Activated gamma-delta T cell treated with Interleukin-2 at 50 U/mL for 16 hours (primary cell): ENCODE results near the gene KIAA1755.
"Not testable (repeated sequence)": the region's sequence is repeated elsewhere in the genome, so short reads cannot be mapped to it uniquely, and the experiment has no call there.

ENCODE experiments used
- DNase-seq: peaks from one replicate; pipeline ENCODE4 v3.0.0-alpha.2; 2020

Gene KIAA1755

DNA sequence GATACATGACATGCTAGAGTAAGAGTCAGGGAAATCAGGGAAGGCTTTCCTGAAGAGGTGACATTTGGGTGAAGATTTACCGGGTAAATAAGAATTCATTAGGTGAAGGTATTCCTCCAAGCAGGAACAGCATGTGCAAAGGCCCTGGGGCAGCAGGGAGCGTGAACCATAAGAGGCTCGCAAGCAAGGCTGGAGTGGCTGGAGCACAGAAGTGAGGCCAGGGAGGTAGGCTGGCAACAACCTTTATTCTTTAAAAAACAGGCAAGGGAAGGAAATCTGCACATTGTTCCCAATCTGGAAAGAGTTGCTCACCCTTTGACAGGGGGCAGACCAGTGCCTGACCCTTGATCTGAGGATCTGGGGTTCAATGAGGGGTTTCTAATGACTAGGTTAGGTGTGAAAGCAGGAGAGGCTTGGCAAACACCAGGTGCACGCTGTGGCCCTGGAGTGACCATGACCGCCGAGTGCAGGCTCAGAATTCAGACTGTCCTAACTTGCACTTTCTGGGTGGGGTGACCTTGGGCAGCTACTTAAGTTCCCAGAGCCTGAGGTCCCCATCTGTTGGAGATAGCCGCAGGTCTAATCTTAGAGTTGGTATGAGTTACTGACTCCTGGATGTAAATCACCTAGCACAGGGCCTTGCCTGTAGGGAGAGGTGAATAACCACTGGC, 1.9 kb downstream of the KIAA1755 start:
- DNase-seq, result no peak

DNA sequence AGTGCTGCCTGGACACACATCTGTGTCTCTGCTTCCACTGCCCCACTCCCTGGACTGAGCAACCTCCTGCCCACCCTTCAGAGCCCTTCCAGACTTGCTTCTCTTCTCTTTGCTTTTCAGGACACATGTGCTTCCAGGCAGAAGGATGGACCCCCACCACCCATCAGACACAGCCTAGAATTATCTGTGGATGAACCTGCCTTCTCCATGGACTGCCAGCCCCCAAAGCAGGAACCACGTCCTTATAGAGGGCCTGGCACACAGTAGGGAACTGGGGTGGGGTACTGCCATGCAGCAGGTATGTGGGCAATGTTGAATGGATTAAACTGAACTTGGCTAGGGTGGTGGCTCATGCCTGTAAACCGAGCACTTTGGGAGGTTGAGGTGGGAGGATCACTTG, 3.6 kb downstream of the KIAA1755 start:
- DNase-seq, result no peak

DNA sequence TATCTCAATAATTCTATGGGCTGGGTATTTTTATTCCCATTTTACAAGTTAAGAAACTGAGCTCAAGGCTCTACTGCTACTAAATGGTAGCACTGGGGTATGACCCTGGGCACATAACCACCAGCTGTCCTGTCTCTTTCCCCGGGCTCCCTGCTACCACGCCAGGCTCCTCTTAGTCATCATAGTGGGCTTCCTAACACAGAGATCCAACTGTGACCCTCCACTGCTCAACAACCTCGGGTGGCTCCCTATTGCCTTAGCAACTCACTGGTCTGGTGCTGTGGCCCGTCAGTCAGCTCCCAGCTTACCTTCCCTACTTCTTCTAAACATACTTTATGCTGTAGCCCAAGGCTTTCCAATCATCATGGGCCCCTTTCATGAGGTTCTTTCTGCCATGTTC, 4.5 kb downstream of the KIAA1755 start:
- no peak for DNase-seq

DNA sequence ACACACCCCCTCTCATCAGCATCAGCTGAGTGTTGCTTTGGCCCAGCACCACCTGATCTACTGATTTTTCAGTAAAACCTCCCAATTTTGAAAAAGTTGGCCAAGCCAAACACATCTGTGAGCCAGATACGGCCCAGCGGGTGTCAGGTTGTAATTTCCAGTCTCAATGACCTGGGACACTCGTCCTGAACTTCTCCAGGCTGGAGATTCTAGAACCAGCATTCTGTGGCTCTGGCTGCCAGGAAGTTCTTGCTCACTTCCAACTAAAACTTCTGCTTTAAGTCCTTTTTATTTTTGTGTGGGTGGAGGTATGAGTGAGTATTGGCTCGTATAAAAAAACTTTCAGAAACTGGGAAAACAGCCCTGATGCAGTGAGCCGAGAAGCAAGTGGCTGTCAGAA, 5.1 kb downstream of the KIAA1755 start:
- no peak for DNase-seq

DNA sequence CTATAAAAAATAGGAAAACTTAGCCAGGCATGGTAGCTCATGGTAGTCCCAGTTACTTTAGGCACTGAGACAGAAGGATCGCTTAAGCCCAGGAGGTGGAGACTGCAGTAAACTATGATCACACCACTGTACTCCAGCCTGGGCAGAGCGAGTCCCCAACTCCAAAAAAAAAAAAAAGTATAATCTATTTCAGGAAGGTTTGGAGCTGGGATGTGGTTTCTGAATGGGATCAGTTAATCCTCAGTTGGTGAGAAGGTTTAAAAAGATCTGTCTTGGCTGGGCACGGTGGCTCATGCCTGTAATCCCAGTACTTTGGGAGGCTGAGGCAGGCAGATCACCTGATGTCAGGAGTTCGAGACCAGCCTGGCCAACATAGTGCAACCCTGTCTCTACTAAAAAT, 5.9 kb downstream of the KIAA1755 start:
- not testable (repeated sequence) for DNase-seq

DNA sequence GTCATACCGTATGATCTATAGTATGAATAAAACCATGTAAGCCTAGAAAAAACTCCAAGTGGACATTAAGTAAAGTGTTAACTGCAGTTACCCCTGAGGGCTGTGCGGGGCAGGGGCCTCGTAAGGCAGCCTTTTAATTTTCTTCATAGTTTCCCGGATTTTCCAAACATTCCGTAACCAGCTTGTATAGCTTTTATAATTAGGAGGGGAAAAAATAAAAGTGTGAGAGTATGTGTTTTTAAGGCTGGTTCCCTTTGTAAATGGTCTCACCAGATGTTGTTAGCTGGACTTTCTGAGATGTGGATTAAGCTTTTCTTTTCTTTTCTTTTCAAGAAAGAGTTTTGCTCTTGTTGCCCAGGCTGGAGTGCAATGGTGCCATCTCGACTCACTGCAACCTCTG, 7.0 kb downstream of the KIAA1755 start:
- no peak for DNase-seq

DNA sequence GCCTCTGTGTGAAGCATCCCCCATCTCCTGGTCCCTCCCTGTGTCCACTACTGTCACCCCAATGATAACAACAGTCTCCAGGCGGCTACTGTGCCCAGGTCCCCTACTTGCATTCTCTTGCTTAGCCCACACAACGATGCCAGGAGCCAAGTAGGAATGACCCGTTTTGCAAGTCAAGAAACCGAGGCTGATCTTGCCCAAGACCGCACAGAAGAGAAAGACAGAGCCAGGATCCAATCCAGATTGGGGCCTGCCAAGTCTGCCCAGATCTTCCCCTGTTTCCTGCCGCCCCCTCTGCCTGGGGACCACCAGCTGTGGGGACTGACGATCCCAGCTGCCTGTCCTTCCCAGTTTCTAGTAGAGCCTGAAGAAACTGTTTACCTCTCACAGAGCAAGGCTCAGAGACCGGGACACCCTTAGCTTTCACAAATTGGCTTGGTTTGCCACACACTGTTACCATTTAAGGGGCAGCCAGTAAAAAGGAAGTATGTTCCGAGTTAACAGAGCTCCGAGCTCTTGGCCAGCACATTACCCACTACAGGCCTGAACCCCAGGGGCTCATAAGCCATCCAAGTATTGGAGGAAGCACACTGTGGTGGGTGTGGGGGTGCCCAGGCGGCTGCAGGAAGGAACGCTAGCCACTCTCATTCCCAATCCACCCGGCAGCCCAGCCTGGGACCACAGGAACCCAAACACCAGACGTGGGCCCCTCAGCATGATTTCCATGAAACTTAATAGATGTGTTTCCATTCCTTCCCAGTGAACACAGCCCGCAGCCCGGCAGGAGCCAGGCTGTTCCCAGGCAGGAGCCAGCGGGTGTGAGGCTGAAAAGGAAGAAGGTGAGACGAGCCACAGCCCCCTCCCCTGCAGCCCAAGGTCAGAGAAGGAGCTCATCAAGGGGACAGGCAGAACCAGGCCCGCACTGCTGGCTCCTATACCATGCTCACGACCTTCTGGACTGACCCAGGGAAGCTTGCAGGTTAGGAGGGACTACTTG, 7.9 kb downstream of the KIAA1755 start:
- no peak for DNase-seq

DNA sequence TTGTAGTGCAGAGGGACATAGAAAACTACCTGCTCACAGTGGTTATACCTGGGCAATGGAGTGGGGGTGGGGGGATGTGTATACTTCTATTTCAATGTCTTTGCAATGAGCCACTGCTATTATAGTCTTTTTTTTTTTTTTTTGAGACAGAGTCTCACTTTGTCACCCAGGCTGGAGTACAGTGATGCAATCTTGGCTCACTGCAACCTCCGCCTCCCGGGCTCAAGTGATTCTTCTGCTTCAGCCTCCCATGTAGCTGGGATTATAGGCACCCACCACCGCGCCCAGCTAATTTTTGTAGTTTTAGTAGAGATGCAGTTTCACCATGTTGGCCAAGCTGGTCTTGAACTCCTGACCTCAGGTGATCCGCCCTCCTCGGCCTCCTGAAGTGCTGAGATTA, 9.1 kb downstream of the KIAA1755 start:
- not testable (repeated sequence) for DNase-seq

DNA sequence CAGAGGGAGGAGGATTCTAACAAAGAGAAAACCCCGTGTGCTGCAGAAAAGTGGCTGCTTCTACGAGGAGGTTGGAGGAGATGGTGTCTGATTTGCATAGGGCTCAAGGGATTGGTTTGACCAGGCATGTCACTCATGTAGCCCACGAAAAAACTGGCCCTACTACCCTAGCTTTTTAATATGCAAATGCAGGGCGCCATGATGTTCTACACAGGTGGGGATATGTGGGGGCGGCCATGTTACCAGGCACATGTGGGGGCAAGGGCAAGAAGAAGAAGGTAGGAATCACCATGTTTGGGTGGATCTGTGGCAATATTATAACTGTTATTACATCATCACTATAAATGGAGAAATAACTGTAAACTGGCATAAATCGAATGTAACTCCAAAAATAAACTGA, 9.9 kb downstream of the KIAA1755 start:
- no peak for DNase-seq

DNA sequence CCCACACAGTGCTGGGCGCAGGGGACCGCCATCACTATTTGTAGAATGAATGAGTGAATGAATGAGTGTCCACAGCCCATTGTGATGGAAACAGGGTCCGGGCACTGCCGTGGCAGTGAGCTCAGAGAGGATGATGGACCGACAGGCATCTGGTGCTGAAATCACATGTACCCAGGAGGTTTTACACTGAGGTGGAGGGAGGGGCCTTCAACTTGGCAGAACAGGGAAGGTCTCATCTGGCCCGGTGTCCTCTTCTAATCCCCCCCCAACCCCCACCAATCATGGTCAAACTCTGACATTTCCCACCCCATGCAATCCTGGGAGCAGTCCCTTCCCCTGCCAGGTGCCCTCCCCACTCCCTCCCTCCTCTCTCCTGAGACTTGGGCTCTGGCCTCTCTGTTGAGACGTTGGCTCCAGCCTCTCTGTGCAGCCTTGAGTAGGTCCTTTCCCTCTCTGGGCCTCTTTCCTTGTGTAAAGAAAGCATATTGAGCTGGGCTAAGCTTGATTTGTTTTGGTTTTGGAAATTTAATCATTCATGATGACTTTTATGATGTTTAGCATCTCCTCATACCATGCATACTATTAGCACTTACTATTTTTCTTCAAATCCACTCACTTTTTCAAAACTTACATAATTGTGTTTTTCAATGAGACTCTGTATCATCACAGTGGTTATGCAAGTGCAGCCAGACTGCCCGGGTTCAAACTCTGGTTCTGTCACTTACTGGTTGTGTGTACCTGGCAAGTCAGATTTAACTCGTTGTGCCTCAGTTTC, 10.8 kb downstream of the KIAA1755 start:
- DNase-seq, result no peak

DNA sequence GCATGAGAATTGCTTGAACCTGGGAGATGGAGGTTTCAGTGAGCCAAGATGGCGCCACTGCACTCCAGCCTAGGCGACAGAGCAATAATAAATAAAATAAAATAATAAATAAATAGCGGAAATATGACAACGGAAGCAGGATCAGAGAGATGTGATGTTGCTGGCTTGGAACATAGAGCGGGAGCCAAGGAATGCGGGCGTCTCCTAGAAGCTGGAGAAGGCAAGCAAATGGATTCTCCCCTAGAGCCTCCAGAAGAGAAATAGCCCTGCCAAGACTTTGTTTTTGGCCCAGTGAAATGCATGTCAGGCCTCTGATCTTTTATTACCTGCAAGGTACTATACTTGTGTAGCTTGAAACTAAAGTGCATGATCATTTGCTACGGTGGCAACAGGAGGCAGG, 12.4 kb downstream of the KIAA1755 start:
- DNase-seq, result no peak

DNA sequence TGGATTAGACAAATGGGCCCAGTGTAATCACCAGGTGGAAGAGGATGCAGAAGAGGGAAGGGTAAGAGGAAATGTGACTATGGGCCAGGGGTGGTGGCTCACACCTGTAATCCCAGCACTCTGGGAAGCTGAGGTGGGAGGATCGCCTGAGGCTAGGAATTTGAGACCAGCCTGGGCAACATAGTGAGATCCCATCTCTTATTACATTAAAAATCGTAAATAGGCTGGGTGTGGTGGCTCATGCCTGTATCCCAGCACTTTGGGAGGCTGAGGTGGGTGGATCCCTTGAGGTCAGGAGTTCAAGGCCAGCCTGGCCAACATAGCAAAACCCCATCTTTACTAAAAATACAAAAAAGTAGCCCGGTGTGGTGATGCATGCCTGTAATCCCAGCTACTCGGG, 12.8 kb downstream of the KIAA1755 start:
- not testable (repeated sequence) for DNase-seq

DNA sequence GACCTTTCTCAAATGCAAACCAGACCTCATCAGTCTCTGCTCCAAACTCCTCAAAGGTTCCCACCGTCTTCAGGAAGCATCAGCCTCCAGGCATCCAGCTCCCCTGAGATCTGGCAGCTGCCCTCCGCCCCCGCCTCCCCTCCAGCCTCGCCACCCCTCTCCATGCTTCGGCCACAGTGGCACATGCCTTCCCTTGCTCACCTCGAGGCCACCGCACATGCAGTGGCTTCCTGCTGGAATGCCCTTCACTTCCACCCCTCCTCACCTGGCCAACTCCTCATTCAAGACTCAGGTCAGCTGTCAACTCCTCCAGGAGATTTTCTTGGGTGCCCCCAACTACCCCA, 13.4 kb downstream of the KIAA1755 start:
- DNase-seq, result no peak

DNA sequence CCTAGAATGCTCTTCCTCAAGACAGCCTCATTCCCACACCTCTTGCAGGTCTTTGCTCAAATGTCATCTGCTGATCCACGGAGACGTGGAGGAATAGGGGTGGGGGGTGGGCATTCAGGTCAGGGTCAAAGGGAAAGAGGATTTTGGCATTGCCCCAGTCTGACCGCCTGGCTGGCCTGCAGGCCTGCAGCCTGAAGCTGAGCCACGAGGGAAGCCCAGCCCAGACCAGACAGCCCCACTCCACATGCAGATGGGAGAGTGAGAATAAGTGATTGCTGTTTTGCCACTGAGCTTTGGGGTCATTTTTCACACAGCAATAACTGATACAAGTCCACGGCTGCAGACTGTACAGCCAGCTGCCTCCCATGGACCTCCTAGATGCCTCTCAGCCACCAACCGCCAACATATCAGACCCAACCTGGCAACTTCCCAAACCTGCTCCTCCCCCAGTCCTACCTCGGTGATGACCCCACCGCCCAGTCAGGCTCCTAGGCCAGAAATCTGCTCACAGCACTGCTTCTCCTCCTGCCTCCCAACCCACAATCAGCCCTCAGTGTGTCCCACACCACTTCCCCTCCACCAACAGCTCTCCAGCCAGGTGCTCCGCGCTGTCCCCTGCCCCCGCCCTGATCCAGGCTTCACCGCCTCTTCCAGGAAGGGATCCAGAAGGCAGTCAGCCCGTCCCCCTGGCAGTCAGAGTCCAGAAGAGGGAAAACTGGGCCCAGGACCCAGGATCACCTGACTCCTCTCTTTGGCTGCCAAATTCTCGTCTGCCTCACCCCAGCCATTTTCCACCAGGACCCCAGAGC, 14.0 kb downstream of the KIAA1755 start:
- no peak for DNase-seq

DNA sequence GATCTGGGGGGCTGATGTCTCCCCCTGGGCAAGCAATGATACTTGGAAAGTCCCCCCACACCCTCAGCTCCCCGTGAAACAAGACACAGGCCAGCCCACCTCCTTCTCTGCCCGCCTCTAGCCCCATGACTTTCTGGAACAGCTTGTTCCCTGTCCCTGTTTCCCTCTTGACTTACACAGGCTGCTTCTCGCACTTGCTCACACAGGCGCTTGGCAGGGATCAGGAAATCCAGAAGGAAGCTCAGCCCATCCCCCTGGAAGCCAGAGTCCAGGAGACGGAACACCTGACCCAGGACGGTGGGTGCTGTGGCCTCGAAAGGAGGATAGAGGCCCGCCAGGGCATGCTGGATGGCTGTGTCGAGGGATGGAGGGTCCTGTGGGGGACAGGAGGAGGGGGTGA, 14.8 kb downstream of the KIAA1755 start:
- no peak for DNase-seq

DNA sequence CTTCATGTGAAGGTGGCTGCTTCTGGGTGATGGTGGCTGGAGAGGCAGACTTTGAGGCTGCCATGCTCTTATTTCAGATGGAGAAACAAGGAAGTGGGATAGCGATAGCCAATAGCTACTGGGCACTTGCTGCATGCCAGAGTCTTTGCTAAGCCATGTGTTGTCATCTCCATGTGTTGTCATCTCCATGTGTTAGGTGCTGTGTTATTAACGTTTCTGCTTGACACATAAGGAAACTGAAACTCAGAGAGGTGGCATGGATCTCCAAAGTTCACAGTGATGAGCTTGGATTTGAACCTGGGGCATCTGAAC, 16.9 kb downstream of the KIAA1755 start:
- no peak for DNase-seq

DNA sequence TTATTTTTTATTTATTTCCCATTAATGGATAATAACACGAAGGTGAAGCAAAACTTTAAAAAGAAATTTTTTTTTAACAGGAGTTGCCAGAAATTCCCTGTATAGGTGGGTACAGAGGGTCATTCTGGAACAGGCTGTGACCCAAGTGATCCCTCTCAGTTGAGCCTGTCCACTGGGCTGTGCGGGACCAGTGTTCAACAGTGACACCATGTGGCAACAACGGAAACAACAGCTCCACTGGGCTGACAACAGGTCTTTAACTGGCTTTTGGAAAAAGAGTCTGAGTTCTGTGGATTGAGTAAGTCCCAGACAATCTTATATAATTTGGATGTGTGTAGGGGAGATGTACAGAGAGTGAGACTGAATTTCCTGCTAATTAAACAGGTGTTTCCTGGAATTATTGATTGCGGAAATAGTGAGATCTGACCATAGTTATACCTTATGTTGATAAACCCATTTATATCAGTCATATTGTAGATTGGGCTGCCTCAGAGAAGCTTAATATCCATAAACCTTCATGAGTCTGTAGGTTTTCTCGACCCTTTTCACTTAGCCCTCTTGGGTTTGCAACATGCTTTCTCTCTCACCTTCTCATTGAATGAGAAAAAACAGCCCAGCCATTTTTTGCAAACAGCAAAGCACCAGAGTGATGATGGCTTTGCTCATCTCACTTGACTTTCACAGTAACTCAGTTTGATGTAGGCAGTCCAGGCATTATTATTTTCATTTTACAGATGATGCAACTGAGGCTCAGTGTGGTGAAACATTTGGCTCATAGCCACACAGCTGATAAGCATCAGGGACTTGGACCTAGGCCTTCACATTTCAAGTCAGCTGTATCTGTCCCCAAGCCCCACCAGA, 17.5 kb downstream of the KIAA1755 start:
- no peak for DNase-seq

DNA sequence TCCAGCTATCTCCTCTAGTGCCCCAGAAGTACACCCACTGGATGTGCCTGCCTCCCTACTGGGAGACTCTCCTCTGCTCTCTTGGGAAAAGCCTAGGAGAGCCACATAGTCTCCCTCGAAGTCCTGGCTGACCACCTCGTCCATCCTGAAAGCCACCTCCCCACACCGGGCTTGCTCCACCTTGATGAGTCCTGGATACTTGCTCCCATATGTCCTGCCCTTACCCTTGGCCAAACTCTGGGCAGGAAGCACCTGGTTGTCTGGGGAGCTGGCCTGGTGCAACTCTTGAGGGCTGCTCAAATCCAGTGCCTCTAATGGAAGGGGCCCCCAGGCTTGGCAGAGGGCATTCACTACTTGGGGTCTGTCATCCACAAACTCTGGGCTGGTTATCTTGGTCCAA, 19.3 kb downstream of the KIAA1755 start:
- no peak for DNase-seq

DNA sequence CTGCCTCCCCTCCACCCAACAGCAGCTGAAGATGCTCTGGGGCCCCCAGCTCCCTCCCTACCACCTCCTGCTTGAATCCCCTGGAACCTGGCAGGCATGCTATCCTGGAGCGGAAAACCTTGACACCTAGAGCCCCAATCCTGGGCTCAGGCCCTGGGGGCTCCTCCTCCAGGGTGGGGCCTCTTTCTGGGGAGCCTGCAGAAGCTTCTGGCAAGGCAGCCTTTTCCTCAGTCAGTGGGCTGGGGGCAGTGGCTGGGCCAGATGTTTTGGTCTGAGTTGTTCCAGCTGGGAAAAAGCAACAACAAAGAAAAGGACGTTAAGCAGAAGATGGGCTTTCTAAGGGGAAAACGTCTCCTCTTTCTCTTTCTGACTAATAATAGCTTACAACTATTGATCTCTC, 21.1 kb downstream of the KIAA1755 start:
- DNase-seq, result no peak

DNA sequence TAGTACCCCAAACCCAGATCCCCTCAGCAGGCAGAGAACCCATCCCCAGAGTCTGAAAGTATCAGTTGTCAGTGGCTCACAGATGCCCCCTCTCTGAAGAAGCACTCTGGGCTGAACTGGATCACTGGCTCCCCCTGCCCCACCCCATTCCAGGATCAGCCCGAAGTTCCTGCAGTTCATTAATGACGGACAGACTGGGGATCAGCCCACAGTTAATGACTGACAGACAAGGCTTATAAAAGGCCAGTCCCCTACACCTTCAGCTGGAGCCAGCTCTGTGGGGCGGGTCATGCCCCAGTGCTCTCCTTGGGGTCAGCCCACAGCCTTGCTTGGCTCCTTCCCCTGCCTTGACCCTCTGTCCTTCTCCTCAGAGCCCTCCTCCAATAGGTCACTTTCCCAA, 21.7 kb downstream of the KIAA1755 start:
- DNase-seq, result no peak

DNA sequence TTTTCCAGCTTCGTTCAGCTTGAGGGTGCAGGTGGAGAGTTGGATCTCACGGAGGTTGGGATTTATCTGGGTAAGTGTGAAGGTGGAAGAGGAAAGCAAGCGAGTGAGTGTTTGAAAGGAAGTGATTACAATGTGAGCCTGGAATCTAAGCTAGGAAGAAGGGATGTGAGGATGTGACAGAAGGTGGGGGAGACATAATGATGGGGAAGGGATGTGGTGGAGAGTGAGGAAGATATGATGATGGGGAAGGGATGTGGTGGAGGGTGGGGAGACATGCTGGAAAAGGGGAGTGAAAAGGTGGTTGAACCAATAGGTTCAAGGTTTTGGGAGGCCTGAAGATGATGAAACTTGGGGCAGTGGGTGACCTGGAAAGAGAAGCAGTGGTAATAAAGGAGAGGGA, 23.2 kb downstream of the KIAA1755 start:
- DNase-seq, result no peak

DNA sequence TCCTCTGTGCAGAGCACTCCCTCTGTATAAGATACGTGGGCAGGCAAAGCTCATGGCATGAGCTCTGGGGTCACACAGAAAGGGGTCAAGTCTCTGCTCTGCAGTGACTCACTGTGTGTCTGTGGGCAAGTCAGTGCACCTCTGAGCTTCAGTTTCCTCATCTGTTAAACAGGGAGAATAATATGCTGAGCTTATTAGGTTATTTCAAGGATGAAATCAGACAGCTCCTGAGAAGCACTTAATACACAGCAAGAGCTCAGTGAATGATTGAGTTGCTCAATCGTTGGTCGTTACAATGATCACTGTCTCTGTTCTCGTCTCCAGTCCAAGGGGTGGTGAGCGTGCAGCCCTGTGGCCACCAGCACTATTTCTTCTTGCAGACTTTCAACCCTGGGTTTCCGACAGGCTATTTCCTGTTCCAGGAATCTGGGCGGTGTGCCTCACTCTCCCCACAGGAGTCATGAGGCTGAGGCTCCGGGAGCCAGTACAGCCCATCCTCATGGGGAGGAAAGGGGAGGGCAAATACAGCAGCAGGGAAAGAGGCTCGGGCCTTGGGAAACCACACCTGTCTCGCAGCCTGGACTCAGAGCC, 28.9 kb downstream of the KIAA1755 start:
- no peak for DNase-seq
